PC-3 (cell line): Measurements from ENCODE around the gene CAPZB.

Experiments
- EZH2 ChIP-seq: fragments of 300-600 bp; sonication (generic); IDR thresholded peaks from one replicate; pipeline ENCODE4 v1.6.1; 2017; ENCODE audit warnings: antibody characterized with exemption, mild to moderate bottlenecking, low read length; ENCODE audit not compliant: unreplicated experiment
- EZH2phosphoT487 ChIP-seq: fragments of 300-600 bp; sonication (generic); IDR thresholded peaks from 2 replicates; pipeline ENCODE4 v1.6.1; 2018; ENCODE audit warnings: mild to moderate bottlenecking, antibody characterized with exemption, low read length, borderline replicate concordance
- TF ChIP-seq, protein P1 (sequence below): fragments of 300-600 bp; sonication (generic); conservative IDR thresholded peaks from 2 replicates; pipeline ENCODE4 v1.5.1; 2017; ENCODE audit warnings: antibody characterized with exemption, low read depth, mild to moderate bottlenecking, low read length

DNA sequence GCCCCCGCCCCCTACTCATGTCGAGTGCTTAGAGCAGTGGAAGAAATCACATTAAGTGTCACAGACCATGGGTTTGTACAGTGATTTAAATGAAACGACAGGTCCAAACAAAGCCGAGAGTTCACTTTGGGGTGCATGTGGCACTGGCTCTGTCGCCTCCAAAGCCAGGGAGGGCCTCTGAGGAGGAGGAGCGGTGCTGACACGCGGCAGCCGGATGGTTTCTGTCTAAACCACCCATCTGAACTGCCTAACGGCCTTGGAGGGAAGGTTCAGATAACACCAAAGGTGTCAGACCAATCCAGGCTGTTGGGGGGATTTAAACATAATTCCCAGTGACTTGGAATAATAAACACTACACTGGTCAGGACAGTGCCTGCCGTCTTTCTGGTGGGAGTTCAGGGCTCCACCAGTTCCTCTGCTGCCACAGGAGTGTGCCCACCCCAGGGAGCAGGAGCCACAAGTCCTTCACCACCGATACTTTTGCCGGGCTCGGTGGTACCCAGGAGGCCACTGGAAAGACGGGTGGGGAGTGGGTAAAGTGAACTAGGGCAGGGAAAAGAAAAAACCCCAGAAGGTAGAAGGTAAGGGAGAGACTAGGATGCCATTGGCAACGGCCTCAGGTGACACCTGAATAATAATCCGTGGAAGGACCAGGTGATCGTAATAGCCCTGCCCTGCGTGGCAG is 95.0 kb downstream of the CAPZB start:
- TF ChIP-seq, protein P1, sequence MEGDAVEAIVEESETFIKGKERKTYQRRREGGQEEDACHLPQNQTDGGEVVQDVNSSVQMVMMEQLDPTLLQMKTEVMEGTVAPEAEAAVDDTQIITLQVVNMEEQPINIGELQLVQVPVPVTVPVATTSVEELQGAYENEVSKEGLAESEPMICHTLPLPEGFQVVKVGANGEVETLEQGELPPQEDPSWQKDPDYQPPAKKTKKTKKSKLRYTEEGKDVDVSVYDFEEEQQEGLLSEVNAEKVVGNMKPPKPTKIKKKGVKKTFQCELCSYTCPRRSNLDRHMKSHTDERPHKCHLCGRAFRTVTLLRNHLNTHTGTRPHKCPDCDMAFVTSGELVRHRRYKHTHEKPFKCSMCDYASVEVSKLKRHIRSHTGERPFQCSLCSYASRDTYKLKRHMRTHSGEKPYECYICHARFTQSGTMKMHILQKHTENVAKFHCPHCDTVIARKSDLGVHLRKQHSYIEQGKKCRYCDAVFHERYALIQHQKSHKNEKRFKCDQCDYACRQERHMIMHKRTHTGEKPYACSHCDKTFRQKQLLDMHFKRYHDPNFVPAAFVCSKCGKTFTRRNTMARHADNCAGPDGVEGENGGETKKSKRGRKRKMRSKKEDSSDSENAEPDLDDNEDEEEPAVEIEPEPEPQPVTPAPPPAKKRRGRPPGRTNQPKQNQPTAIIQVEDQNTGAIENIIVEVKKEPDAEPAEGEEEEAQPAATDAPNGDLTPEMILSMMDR, result no peak
- TF ChIP-seq EZH2 (no peak), EZH2phosphoT487 (no peak)
